ENCODE data around the gene ZPLD1.

- TF ChIP-seq CTCF (IDR thresholded peaks at IDR 0.05; ENCODE audit: low read length), result no peak
- no peak for TF ChIP-seq EZH2 (IDR thresholded peaks at IDR 0.05; ENCODE audit: borderline replicate concordance, low read length)
Observed at GRCh38 chr3:102449341-102449740, 14.5 kb downstream of the ZPLD1 start.

All from OCI-LY1 (cell line).